NK-92 (cell line): Measurements from ENCODE around the gene CELA2B.
"Not testable (repeated sequence)": the region's sequence is repeated elsewhere in the genome, so short reads cannot be mapped to it uniquely, and the experiment has no call there.

Experiments used
- DNase-seq: peaks from one replicate; lab custom pipeline; 2025; ENCODE audit not compliant: unreplicated experiment; lab: John Stamatoyannopoulos, UW

The CELA2B gene

GRCh38 chr1:15492596-15492995, 16.7 kb downstream of the CELA2B start:
- no peak for DNase-seq

- DNase-seq, result no peak
These were observed 18.0 kb downstream of the CELA2B start for GRCh38 chr1:15493869-15494390.

- DNase-seq, result no peak
These were observed 24.6 kb downstream of the CELA2B start for GRCh38 chr1:15500184-15501178.

- no peak for DNase-seq
These were observed 25.5 kb downstream of the CELA2B start for GRCh38 chr1:15501208-15502032.

- no peak for DNase-seq
These were observed 28.5 kb downstream of the CELA2B start for GRCh38 chr1:15504436-15504835.

GRCh38 chr1:15506831-15507230, 30.9 kb downstream of the CELA2B start:
- DNase-seq, result no peak

- DNase-seq, result no peak
These were observed 31.4 kb downstream of the CELA2B start for GRCh38 chr1:15507278-15507677.

GRCh38 chr1:15508700-15509487, 33.0 kb downstream of the CELA2B start:
- DNase-seq, result no peak

GRCh38 chr1:15509586-15509985, 33.7 kb downstream of the CELA2B start:
- no peak for DNase-seq

GRCh38 chr1:15510611-15511405, 34.9 kb downstream of the CELA2B start:
- DNase-seq, result no peak

- no peak for DNase-seq
These were observed 37.3 kb downstream of the CELA2B start for GRCh38 chr1:15513192-15513591.

- DNase-seq, result no peak
These were observed 38.0 kb downstream of the CELA2B start for GRCh38 chr1:15513919-15514318.

- not testable (repeated sequence) for DNase-seq
These were observed 38.7 kb downstream of the CELA2B start for GRCh38 chr1:15514557-15514956.

- DNase-seq, result no peak
These were observed 39.2 kb downstream of the CELA2B start for GRCh38 chr1:15515022-15515663.

- no peak for DNase-seq
These were observed 43.7 kb downstream of the CELA2B start for GRCh38 chr1:15519625-15520024.

- DNase-seq, result not testable (repeated sequence)
These were observed 45.5 kb downstream of the CELA2B start for GRCh38 chr1:15521206-15521906.

- DNase-seq, result no peak
These were observed 46.6 kb downstream of the CELA2B start for GRCh38 chr1:15522551-15522950.

- DNase-seq, result no peak
These were observed 47.5 kb downstream of the CELA2B start for GRCh38 chr1:15523104-15524020.
